GM10266 (cell line): ENCODE data around the gene SEMG2.

ENCODE experiments used
- DNase-seq: peaks from one replicate; pipeline ENCODE4 v3.0.0; 2012; ENCODE audit errors: extremely low spot score
- CTCF ChIP-seq: IDR thresholded peaks from 2 replicates; pipeline ENCODE4 v1.5.1; 2012; ENCODE audit warnings: mild to moderate bottlenecking, low read depth; ENCODE audit not compliant: control insufficient read depth, insufficient read depth; ENCODE audit errors: missing control alignments

Gene SEMG2, protein sequence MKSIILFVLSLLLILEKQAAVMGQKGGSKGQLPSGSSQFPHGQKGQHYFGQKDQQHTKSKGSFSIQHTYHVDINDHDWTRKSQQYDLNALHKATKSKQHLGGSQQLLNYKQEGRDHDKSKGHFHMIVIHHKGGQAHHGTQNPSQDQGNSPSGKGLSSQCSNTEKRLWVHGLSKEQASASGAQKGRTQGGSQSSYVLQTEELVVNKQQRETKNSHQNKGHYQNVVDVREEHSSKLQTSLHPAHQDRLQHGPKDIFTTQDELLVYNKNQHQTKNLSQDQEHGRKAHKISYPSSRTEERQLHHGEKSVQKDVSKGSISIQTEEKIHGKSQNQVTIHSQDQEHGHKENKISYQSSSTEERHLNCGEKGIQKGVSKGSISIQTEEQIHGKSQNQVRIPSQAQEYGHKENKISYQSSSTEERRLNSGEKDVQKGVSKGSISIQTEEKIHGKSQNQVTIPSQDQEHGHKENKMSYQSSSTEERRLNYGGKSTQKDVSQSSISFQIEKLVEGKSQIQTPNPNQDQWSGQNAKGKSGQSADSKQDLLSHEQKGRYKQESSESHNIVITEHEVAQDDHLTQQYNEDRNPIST

DNA sequence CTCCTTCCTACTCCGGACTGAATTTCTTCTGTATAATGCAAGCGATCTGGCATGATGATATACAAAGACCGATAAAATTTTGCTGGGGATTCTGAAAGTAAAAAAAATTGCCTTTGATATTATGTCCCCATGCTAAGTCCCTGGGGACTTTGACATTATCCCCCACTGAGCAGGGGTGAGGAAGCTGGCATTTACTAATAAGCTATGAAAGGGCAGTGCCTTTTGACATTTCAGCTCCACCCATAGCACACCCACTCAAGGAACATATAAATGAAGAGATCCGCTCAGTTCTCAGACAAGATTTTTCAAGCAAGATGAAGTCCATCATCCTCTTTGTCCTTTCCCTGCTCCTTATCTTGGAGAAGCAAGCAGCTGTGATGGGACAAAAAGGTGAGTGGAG, at the start of gene SEMG2:
SEMG2 (plus strand) TSS at position 298 of the 400 bp plus-strand sequence; CDS start at position 315, 17 bp downstream.
- no peak for DNase-seq
- no peak for TF ChIP-seq CTCF

DNA sequence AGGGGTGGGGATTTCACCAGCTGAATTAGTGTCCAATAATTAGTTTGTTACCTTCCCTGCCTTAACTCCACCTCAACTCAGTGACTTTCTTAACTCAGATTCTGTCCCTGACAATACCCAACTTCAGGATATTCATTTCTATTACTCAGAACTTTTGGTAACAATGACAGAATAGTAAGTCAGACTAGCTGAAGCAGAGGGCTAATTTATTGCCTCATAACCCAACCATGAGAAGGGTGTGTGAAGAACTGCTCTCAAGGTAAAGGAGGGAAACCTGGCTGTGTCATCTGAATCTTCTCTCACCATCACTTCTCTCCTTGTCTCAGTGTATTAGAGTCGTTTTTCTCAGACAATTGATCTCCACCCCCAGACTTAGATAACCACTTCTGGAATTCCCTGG, 47.7 kb upstream of the SEMG2 start:
- no peak for DNase-seq

GRCh38 chr20:45174434-45175364, 46.5 kb upstream of the SEMG2 start, which contains the start of gene PI3:
PI3 (plus strand) TSS chr20:45174902; CDS start chr20:45174923, 21 bp downstream.
- no peak for DNase-seq
- no peak for TF ChIP-seq CTCF

More for the DNA sequence above, 47.7 kb upstream of the SEMG2 start:
- no peak for TF ChIP-seq CTCF

GRCh38 chr20:45176526-45177267, 44.5 kb upstream of the SEMG2 start:
- DNase-seq, result no peak
- no peak for TF ChIP-seq CTCF

DNA sequence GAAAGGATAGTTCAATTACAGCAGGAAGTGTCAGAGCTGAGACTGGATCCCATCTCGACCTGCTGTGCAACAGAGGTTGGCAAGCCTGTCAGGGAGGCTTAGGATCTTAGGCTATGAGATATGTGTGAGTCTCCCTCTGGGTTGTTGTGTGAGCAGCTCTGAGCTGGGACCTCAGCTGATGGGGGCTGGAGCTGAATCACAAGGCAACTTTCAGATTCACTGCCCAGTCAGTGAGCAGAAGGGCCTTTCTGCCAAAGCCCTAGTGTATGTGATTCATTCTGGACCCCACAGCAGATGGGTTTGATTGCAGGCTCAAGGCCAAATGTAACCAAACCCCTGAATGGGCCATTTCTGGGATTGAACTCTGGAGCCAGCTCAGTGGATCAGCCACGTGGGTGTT, 42.0 kb upstream of the SEMG2 start:
- TF ChIP-seq CTCF, result no peak
- no peak for DNase-seq

GRCh38 chr20:45181639-45182038, 39.5 kb upstream of the SEMG2 start:
- no peak for TF ChIP-seq CTCF
- DNase-seq, result no peak
